ENCODE data around the gene ZC3H7B. TPM values are rescaled to one million over a fixed set of nuclear protein-coding genes. Genes with fewer than 3 reads are reported as not detected.

ZC3H7B gene
- total RNA-seq, 1 experiment from 2014 or later: 34.8 TPM

- H3K36me3 ChIP-seq (ENCODE audit: low read depth, low read length): no peaks in the 10 kb centered on the region
- CTCF ChIA-PET: interaction anchor here (0.5 kb wide), 1 partner anchor 7 kb away, joined by 5 read pairs; no protein-coding TSS in a partner anchor
- no peaks in the 10 kb centered on the region for H3F3A ChIP-seq (ENCODE audit: low read length, unreplicated experiment)
- H3K27ac ChIP-seq (ENCODE audit: low read length): no peak overlapping the region
- H3K79me2 ChIP-seq (ENCODE audit: low read length): peaks cover 49% of the 10 kb centered on the region
- H3K9ac ChIP-seq (ENCODE audit: low read length): peak overlapping the region; percentile 99
- H3K27me3 ChIP-seq (ENCODE audit: low read length): no peaks in the 10 kb centered on the region
- H4K20me1 ChIP-seq (ENCODE audit: low read length): no peaks in the 10 kb centered on the region
- no peaks in the 10 kb centered on the region for H3K9me3 ChIP-seq (ENCODE audit: low read length)
- peak overlapping the region; percentile 95 for H3K4me3 ChIP-seq (ENCODE audit: low read length)
- peak overlapping the region; percentile 97 for H3K4me2 ChIP-seq (ENCODE audit: low read length)
- BruUV-seq (replicated peaks): no TSS peak
- intact Hi-C loops (cut with micrococcal nuclease): loop anchor here (1.0 kb wide), 1 partner anchor 14 kb away; the partner anchor contains the start of gene RANGAP1
- no peaks in the 10 kb centered on the region for H3K9me2 ChIP-seq (replicated peaks; ENCODE audit: low read length)
- TF ChIP-seq EZH2phosphoT487 (IDR thresholded peaks at IDR 0.05; ENCODE audit: borderline replicate concordance, low read length) (no peak), CTCF (conservative IDR thresholded peaks at IDR 0.05; ENCODE audit: low read depth, low read length) (no peak), EZH2 (IDR thresholded peaks at IDR 0.05; ENCODE audit: low read length, unreplicated experiment) (no peak)
- DNase-seq (peak; percentile 28), ATAC-seq (no peak)
- peaks cover 15% of the 10 kb centered on the region for H3K4me1 ChIP-seq (ENCODE audit: insufficient read depth, low read length)
- H2AFZ ChIP-seq (ENCODE audit: low read length): peak overlapping the region; percentile 82
- POLR2A ChIA-PET (ENCODE audit: unreplicated experiment): no interaction called here
These were observed 664 bp upstream of the ZC3H7B start for GRCh38 chr22:41300661-41301060.

DNA sequence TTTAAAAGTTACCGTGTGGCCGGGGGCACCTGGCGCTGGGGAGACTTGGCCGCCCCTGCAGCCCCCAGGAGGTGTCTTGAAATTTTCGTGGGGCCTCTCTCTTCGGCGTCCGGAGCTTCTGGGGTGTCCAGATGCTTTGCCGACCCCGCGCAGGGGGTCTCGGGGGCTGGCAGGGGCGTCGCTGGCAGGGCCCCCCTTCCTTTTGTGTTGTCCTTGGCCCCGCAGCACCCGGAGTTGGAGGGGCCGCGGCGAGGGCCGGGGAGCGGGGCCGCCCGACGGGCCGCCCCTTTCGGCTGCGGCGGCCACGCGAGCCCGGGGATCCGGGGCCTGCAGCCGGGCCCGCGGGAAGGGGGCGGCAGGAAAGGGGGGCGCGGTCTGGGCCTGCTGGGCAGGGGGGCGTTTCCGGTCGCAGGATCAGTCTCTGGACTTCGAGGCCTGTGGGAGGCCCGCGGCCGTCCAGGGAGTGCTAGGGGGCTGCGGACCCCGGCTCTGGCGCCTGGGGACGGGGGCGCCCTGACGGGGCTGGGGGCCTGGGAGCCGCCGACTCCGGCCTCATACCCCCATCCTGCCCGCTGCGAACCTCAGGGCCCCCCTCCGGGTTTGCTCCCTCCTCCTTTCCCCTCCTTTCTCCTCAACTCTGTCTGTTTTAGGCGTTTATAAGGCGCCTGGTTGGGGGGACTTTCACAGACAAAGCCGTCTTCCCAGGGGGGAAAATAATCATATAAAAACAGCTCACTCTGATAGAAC lies 869 bp downstream of the ZC3H7B start:
- H3K27ac ChIP-seq (ENCODE audit: low read length): peak overlapping the region; percentile 55
- H3F3A ChIP-seq (ENCODE audit: low read length, unreplicated experiment): no peaks in the 10 kb centered on the region
- TF ChIP-seq EZH2 (IDR thresholded peaks at IDR 0.05; ENCODE audit: low read length, unreplicated experiment): no peak
- TF ChIP-seq EZH2phosphoT487 (IDR thresholded peaks at IDR 0.05; ENCODE audit: borderline replicate concordance, low read length): no peak
- H3K9me2 ChIP-seq (replicated peaks; ENCODE audit: low read length): no peaks in the 10 kb centered on the region
- no peaks in the 10 kb centered on the region for H3K36me3 ChIP-seq (ENCODE audit: low read depth, low read length)
- POLR2A ChIA-PET (ENCODE audit: unreplicated experiment): interaction anchor here (0.6 kb wide), 1 partner anchor 426 kb away, joined by 5 read pairs; no protein-coding TSS in a partner anchor
- CTCF ChIA-PET: no interaction called here
- H4K20me1 ChIP-seq (ENCODE audit: low read length): peaks cover 3% of the 10 kb centered on the region; the same call in 1 of the 2 replicates
- H3K9me3 ChIP-seq (ENCODE audit: low read length): no peaks in the 10 kb centered on the region
- intact Hi-C loops (cut with micrococcal nuclease): no loop called here
- ATAC-seq (no peak), DNase-seq (no peak)
- peak overlapping the region; percentile 95 for H3K4me3 ChIP-seq (ENCODE audit: low read length)
- H3K4me2 ChIP-seq (ENCODE audit: low read length): peak overlapping the region; percentile 97
- peaks cover 21% of the 10 kb centered on the region for H3K4me1 ChIP-seq (ENCODE audit: insufficient read depth, low read length)
- peak overlapping the region; percentile 99 for H3K9ac ChIP-seq (ENCODE audit: low read length)
- H2AFZ ChIP-seq (ENCODE audit: low read length): peak overlapping the region; percentile 82; the same call in 1 of the 2 replicates
- no peaks in the 10 kb centered on the region for H3K27me3 ChIP-seq (ENCODE audit: low read length)
- peaks cover 61% of the 10 kb centered on the region for H3K79me2 ChIP-seq (ENCODE audit: low read length)
- BruUV-seq (replicated peaks): no TSS peak

DNA sequence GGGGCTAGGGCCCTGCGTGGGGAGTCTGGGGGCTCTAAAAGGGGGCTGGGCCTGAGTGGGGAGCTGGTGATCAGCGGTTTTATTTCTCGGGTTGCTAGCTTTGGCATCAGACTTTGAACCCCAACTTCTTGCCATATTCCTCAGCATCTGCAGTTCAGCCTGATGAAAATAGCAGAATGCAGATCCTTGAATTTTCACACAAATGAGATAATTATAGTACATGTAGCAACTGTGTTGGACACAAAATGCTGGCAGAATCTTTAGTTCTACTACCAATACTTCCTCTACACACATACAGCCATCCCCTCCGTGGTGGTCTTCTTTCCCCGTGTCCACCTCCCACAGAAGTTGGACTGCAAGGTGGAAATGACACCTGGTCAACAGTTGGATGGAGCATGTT lies 1.5 kb downstream of the ZC3H7B start:
- H3F3A ChIP-seq (ENCODE audit: low read length, unreplicated experiment): no peaks in the 10 kb centered on the region
- peak overlapping the region; percentile 95 for H3K4me3 ChIP-seq (ENCODE audit: low read length)
- no peak overlapping the region for H2AFZ ChIP-seq (ENCODE audit: low read length)
- DNase-seq: no peak
- ATAC-seq: no peak
- POLR2A ChIA-PET (ENCODE audit: unreplicated experiment): interaction anchor here (0.6 kb wide), 1 partner anchor 427 kb away, joined by 5 read pairs; no protein-coding TSS in a partner anchor
- peak overlapping the region; percentile 97 for H3K4me2 ChIP-seq (ENCODE audit: low read length)
- no TSS peak for BruUV-seq (replicated peaks)
- H3K36me3 ChIP-seq (ENCODE audit: low read depth, low read length): no peaks in the 10 kb centered on the region
- intact Hi-C loops (cut with micrococcal nuclease): no loop called here
- peaks cover 3% of the 10 kb centered on the region; the same call in 1 of the 2 replicates for H4K20me1 ChIP-seq (ENCODE audit: low read length)
- H3K9ac ChIP-seq (ENCODE audit: low read length): peak overlapping the region; percentile 99
- no peaks in the 10 kb centered on the region for H3K9me3 ChIP-seq (ENCODE audit: low read length)
- TF ChIP-seq EZH2phosphoT487 (IDR thresholded peaks at IDR 0.05; ENCODE audit: borderline replicate concordance, low read length) (no peak), CTCF (conservative IDR thresholded peaks at IDR 0.05; ENCODE audit: low read depth, low read length) (no peak), EZH2 (IDR thresholded peaks at IDR 0.05; ENCODE audit: low read length, unreplicated experiment) (no peak)
- no peaks in the 10 kb centered on the region for H3K27me3 ChIP-seq (ENCODE audit: low read length)
- no peaks in the 10 kb centered on the region for H3K9me2 ChIP-seq (replicated peaks; ENCODE audit: low read length)
- CTCF ChIA-PET: no interaction called here
- peaks cover 21% of the 10 kb centered on the region for H3K4me1 ChIP-seq (ENCODE audit: insufficient read depth, low read length)
- H3K79me2 ChIP-seq (ENCODE audit: low read length): peaks cover 68% of the 10 kb centered on the region
- peak overlapping the region; percentile 55; the same call in 1 of the 2 replicates for H3K27ac ChIP-seq (ENCODE audit: low read length)
